ENCODE data around the gene MAN1C1. TPM values are rescaled to one million over a fixed set of nuclear protein-coding genes. Genes with fewer than 3 reads are reported as not detected.

The MAN1C1 gene
- total and polyA plus RNA-seq, 9 of the 15 experiments (the other 6 are each of a cell fraction or from before 2014, with no cell fraction given), result 0.04 to 0.44 (median 0.10) TPM; not detected in 3

DNA sequence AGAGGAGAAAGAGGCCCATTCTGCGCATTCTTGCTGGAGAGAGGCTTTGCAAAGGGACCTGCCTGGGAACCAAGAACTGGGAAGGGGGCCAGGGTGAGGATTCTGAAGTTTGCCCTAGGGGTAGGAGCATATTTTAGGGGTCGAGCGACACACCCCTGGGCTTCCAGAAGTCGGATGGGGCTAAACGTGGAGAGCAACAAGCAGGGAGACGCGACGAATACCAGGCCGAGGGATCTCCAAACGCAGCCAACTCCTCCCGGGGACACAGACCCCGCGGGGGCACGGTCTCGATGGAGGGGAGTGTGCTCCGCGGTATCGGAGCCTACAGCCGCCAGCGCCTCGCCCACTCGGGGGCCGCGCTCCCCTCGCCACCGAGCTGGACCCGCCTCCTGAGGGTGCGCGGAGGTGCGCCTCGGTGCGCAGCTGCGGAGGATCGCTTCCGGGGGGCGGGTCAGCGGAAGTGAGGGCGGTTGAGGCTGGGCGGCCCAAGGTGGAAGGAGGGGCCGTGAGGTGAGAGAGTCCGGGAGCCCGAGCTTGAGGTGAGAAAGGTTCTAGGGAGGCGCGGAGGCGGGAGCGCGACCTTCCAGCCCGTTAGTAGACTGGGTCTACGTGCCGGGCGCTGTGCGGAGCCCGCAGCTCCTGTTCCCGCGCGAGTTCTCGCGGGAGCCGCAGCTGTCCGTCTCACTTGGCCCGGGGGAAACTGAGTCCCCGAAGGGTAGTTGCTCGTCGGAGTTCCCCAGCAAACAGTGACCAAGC, 203.1 kb downstream of the MAN1C1 start, which contains the start of gene MTFR1L (continued):
- TF ChIP-seq L3MBTL2 (IDR thresholded peaks at IDR 0.05), result peak; percentile 65
- no peak for TF ChIP-seq HDAC3 (IDR thresholded peaks at IDR 0.05; ENCODE audit: borderline replicate concordance, partially characterized antibody)
- TF ChIP-seq MTA1 (IDR thresholded peaks at IDR 0.05; ENCODE audit: borderline replicate concordance), result no peak
- TF ChIP-seq, protein P1, sequence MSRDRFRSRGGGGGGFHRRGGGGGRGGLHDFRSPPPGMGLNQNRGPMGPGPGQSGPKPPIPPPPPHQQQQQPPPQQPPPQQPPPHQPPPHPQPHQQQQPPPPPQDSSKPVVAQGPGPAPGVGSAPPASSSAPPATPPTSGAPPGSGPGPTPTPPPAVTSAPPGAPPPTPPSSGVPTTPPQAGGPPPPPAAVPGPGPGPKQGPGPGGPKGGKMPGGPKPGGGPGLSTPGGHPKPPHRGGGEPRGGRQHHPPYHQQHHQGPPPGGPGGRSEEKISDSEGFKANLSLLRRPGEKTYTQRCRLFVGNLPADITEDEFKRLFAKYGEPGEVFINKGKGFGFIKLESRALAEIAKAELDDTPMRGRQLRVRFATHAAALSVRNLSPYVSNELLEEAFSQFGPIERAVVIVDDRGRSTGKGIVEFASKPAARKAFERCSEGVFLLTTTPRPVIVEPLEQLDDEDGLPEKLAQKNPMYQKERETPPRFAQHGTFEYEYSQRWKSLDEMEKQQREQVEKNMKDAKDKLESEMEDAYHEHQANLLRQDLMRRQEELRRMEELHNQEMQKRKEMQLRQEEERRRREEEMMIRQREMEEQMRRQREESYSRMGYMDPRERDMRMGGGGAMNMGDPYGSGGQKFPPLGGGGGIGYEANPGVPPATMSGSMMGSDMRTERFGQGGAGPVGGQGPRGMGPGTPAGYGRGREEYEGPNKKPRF (IDR thresholded peaks at IDR 0.05; ENCODE audit: low read depth, low read length), result no peak
- TF ChIP-seq ZNF584 (CRISPR knock-in tag; IDR thresholded peaks at IDR 0.05; ENCODE audit: low read depth), result no peak
- TF ChIP-seq E2F4 (CRISPR knock-in tag; IDR thresholded peaks at IDR 0.05; ENCODE audit: low read depth), result peak; percentile 6; the same call in 1 of the 2 replicates
- no peak for TF ChIP-seq ZNF3 (CRISPR knock-in tag; IDR thresholded peaks at IDR 0.05)
- TF ChIP-seq NR2F6 (CRISPR knock-in tag; IDR thresholded peaks at IDR 0.05), result no peak
- TF ChIP-seq ZNF121 (CRISPR knock-in tag; conservative IDR thresholded peaks at IDR 0.05), result no peak
- TF ChIP-seq PYGO2 (tag; IDR thresholded peaks at IDR 0.05), result no peak
- TF ChIP-seq ZFX (CRISPR knock-in tag; IDR thresholded peaks at IDR 0.05), result peak; percentile 76
- no peak for TF ChIP-seq CBX2 (IDR thresholded peaks at IDR 0.05; ENCODE audit: insufficient read depth, low read length, poor library complexity, severe bottlenecking)
- no peak for TF ChIP-seq ZNF436 (CRISPR knock-in tag; IDR thresholded peaks at IDR 0.05)
- TF ChIP-seq RBM22 (IDR thresholded peaks at IDR 0.05; ENCODE audit: low read depth, low read length, poor library complexity, severe bottlenecking), result peak; percentile 88
- TF ChIP-seq DIDO1 (tag; IDR thresholded peaks at IDR 0.05; ENCODE audit: low read depth), result no peak
- TF ChIP-seq NBN (IDR thresholded peaks at IDR 0.05; ENCODE audit: low read depth), result no peak; the same call in 1 of the 2 replicates
- no peak for TF ChIP-seq TFAM (CRISPR knock-in tag; conservative IDR thresholded peaks at IDR 0.05)
- TF ChIP-seq CBX8 (IDR thresholded peaks at IDR 0.05; ENCODE audit: borderline replicate concordance, extremely low read depth, low read depth, low read length, poor library complexity, severe bottlenecking), result no peak
- peak; percentile 96 to 97 for TF ChIP-seq NRF1 (conservative IDR thresholded peaks at IDR 0.05 in 1 of 2, IDR thresholded peaks at IDR 0.05 in 1 of 2)
- TF ChIP-seq MED1 (CRISPR knock-in tag; IDR thresholded peaks at IDR 0.05; ENCODE audit: borderline replicate concordance), result no peak
- TF ChIP-seq ZKSCAN8 (CRISPR knock-in tag; IDR thresholded peaks at IDR 0.05), result no peak
- no peak for TF ChIP-seq STAT6 (CRISPR knock-in tag; IDR thresholded peaks at IDR 0.05)
